Dermis microvascular lymphatic vessel endothelial cell (primary cell): ENCODE measurements around the gene GAL3ST3. TPM values are rescaled to one million over a fixed set of nuclear protein-coding genes. Genes with fewer than 3 reads are reported as not detected.
"Not testable (repeated sequence)": the region's sequence is repeated elsewhere in the genome, so short reads cannot be mapped to it uniquely, and the experiment has no call there.

Source experiments
- DNase-seq, 2 donors: peaks; one replicate each; pipeline versions ENCODE4 v3.0.0 to v3.0.0-alpha.2; 2010; ENCODE audit warnings: low read depth in 2 of 2
- total RNA-seq: library from RNA; depleted of rRNA; stranded (reverse); fragments of >200 nt; gene quantifications from 2 replicates; pipeline ENCODE4 v1.2.1, GENCODE V29; 2014

The GAL3ST3 gene
- total RNA-seq, 1 donor from 2014 or later = 0.26 TPM

GRCh38 chr11:66044757-66045156 is 4.2 kb downstream of the GAL3ST3 start:
- DNase-seq = no peak

- DNase-seq = no peak
Measured at GRCh38 chr11:66042996-66043906, 5.7 kb downstream of the GAL3ST3 start.

- no peak for DNase-seq
Measured at GRCh38 chr11:66042227-66042995, 6.5 kb downstream of the GAL3ST3 start.

- DNase-seq = no peak
Measured at GRCh38 chr11:66039765-66040164, 9.2 kb downstream of the GAL3ST3 start.

- DNase-seq = no peak
Measured at GRCh38 chr11:66037327-66037726, 11.6 kb downstream of the GAL3ST3 start.

GRCh38 chr11:66036334-66036710 is 12.6 kb downstream of the GAL3ST3 start:
- no peak for DNase-seq

GRCh38 chr11:66035653-66036333 is 13.2 kb downstream of the GAL3ST3 start:
- DNase-seq = no peak

GRCh38 chr11:66032957-66033735 is 15.8 kb downstream of the GAL3ST3 start:
- DNase-seq = no peak

GRCh38 chr11:66026017-66026529 is 22.9 kb downstream of the GAL3ST3 start, which contains the start of gene CATSPER1:
CATSPER1 (minus strand) TSS chr11:66026479; CDS start chr11:66026379, 100 bp downstream.
- no peak for DNase-seq

GRCh38 chr11:66023186-66023440 is 25.8 kb downstream of the GAL3ST3 start:
- DNase-seq = not testable (repeated sequence)

- peak in 1 of 2 donors; percentile 58 for DNase-seq
Measured at GRCh38 chr11:66022401-66023185, 26.4 kb downstream of the GAL3ST3 start.

GRCh38 chr11:66020618-66021357 is 28.2 kb downstream of the GAL3ST3 start:
- DNase-seq = peak; percentile 43 to 88

GRCh38 chr11:66020212-66020611 is 28.7 kb downstream of the GAL3ST3 start:
- no peak for DNase-seq

- no peak for DNase-seq
Measured at GRCh38 chr11:66017321-66017720, 31.6 kb downstream of the GAL3ST3 start.

GRCh38 chr11:66016793-66017177 is 32.2 kb downstream of the GAL3ST3 start:
- DNase-seq = no peak

- no peak for DNase-seq
Measured at GRCh38 chr11:66015936-66016792, 32.8 kb downstream of the GAL3ST3 start.

GRCh38 chr11:66015454-66015881 is 33.5 kb downstream of the GAL3ST3 start:
- DNase-seq = peak; percentile 36 to 79

GRCh38 chr11:66014804-66015453 is 34.0 kb downstream of the GAL3ST3 start:
- no peak for DNase-seq
